Measurements from ENCODE around the gene TP53AIP1. TPM values are rescaled to one million over a fixed set of nuclear protein-coding genes. Genes with fewer than 3 reads are reported as not detected.

The TP53AIP1 gene
- total RNA-seq, 1 experiment from 2014 or later: 0.61 TPM

GRCh38 chr11:128953151-128953550 is 10.5 kb upstream of the TP53AIP1 start:
- CTCF ChIA-PET: no interaction called here
- intact Hi-C loops (cut with micrococcal nuclease; ENCODE audit: unreplicated experiment): no loop called here

GRCh38 chr11:128949791-128950454 is 7.3 kb upstream of the TP53AIP1 start:
- CTCF ChIA-PET: interaction anchor here (1.5 kb wide), 1 partner anchor 65 kb away, joined by 8 read pairs; no protein-coding TSS in a partner anchor
- intact Hi-C loops (cut with micrococcal nuclease; ENCODE audit: unreplicated experiment): no loop called here
- Mint-ChIP-seq H3K36me3 (ENCODE audit: insufficient read depth, unreplicated experiment) (peaks cover 8% of the 10 kb centered on the region), H3K4me1 (ENCODE audit: low read depth, unreplicated experiment) (no peaks in the 10 kb centered on the region), H3K9me3 (ENCODE audit: low read depth, unreplicated experiment) (no peaks in the 10 kb centered on the region), H3K27ac (ENCODE audit: unreplicated experiment) (no peak overlapping the region), H3K27me3 (ENCODE audit: unreplicated experiment) (no peaks in the 10 kb centered on the region), H3K4me3 (ENCODE audit: low read depth, unreplicated experiment) (no peak overlapping the region)
- DNase-seq: no peak
- TF ChIP-seq CTCF (IDR thresholded peaks at IDR 0.05; ENCODE audit: unreplicated experiment): no peak
- BruUV-seq (replicated peaks): no TSS peak

More at GRCh38 chr11:128953151-128953550, 10.5 kb upstream of the TP53AIP1 start:
- TF ChIP-seq CTCF (IDR thresholded peaks at IDR 0.05; ENCODE audit: unreplicated experiment): no peak
- Mint-ChIP-seq H3K36me3 (ENCODE audit: insufficient read depth, unreplicated experiment) (peaks cover 19% of the 10 kb centered on the region), H3K4me3 (ENCODE audit: low read depth, unreplicated experiment) (no peak overlapping the region), H3K4me1 (ENCODE audit: low read depth, unreplicated experiment) (no peaks in the 10 kb centered on the region), H3K27me3 (ENCODE audit: unreplicated experiment) (no peaks in the 10 kb centered on the region), H3K27ac (ENCODE audit: unreplicated experiment) (no peak overlapping the region), H3K9me3 (ENCODE audit: low read depth, unreplicated experiment) (no peaks in the 10 kb centered on the region)
- DNase-seq: no peak
- no TSS peak for BruUV-seq (replicated peaks)

- Mint-ChIP-seq H3K36me3 (ENCODE audit: insufficient read depth, unreplicated experiment) (peaks cover 11% of the 10 kb centered on the region), H3K4me1 (ENCODE audit: low read depth, unreplicated experiment) (no peaks in the 10 kb centered on the region), H3K4me3 (ENCODE audit: low read depth, unreplicated experiment) (no peak overlapping the region), H3K9me3 (ENCODE audit: low read depth, unreplicated experiment) (no peaks in the 10 kb centered on the region), H3K27me3 (ENCODE audit: unreplicated experiment) (no peaks in the 10 kb centered on the region), H3K27ac (ENCODE audit: unreplicated experiment) (no peak overlapping the region)
- CTCF ChIA-PET: interaction anchor here (0.6 to 1.5 kb wide), 3 partner anchors 62 to 797 kb away, joined by 3 to 8 read pairs (median 5); no protein-coding TSS in a partner anchor
- BruUV-seq (replicated peaks): no TSS peak
- intact Hi-C loops (cut with micrococcal nuclease; ENCODE audit: unreplicated experiment): no loop called here
- no peak for TF ChIP-seq CTCF (IDR thresholded peaks at IDR 0.05; ENCODE audit: unreplicated experiment)
- peak; percentile 17 for DNase-seq
Observed at GRCh38 chr11:128948583-128948982, 5.9 kb upstream of the TP53AIP1 start.

- H3K9me3 Mint-ChIP-seq (ENCODE audit: low read depth, unreplicated experiment): no peaks in the 10 kb centered on the region
- H3K27ac Mint-ChIP-seq (ENCODE audit: unreplicated experiment): no peak overlapping the region
- no peaks in the 10 kb centered on the region for H3K27me3 Mint-ChIP-seq (ENCODE audit: unreplicated experiment)
- DNase-seq: no peak
- no peak for TF ChIP-seq CTCF (IDR thresholded peaks at IDR 0.05; ENCODE audit: unreplicated experiment)
- no peaks in the 10 kb centered on the region for H3K4me1 Mint-ChIP-seq (ENCODE audit: low read depth, unreplicated experiment)
- no TSS peak for BruUV-seq (replicated peaks)
- peaks cover 11% of the 10 kb centered on the region for H3K36me3 Mint-ChIP-seq (ENCODE audit: insufficient read depth, unreplicated experiment)
- intact Hi-C loops (cut with micrococcal nuclease; ENCODE audit: unreplicated experiment): no loop called here
- CTCF ChIA-PET: no interaction called here
- H3K4me3 Mint-ChIP-seq (ENCODE audit: low read depth, unreplicated experiment): no peak overlapping the region
Observed at GRCh38 chr11:128947773-128948172, 5.1 kb upstream of the TP53AIP1 start.

All from Calu3 (cell line).